HG03064 (cell line): ENCODE measurements around the gene EFNB3.

Source experiments
- ATAC-seq: cut with Tn5 transposase; IDR thresholded peaks from one replicate; pipeline ENCODE4 v1.9.1; 2021; ENCODE audit warnings: low read depth; ENCODE audit not compliant: unreplicated experiment

EFNB3 gene

DNA sequence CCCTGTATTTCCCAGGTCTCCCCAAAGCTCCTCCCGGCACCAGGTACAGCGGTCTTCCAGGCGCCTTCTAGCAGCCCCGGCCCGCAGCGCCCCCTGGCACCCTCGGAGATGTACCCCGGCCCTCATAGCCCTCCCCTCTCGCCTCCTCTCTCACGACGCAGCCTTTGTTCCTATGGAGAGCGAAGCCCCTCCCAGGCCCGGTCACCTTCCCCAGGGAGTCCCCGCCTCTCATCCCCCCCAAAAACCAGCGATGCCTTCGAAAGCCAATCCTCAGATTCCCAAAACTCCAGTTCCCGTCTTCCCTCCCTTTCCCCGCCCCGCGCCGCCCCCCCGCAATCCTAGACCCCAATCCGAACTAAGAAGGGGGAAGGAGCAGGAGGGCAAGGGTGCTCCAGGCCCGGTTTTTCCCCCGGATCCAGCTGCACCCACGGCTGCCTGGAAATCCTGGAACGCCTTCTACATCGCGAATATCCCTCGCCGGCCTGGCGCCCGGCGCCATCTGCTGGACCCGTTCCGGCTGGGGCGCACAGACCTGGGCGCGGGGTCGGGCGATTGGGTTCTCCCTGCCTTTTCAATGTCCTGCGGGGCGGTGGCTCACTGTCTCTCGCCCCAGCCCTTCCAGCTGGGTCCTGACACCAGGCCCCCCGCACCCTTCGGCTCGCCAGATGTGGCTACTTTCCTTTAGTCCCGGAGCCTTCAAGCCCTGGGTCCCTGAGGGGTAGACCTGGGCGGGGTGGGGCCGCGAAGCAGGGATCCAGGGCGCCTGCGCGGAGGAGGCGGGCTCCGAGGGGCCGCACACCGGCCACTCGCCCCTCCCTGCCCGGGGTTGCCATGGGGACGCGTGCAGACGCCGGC, 12.1 kb downstream of the EFNB3 start, which contains the start of gene DNAH2:
Gene DNAH2 (plus strand): TSS at position 844 of the 855 bp plus-strand sequence. CDS start 1,991 bp downstream, outside the sequence.
- no peak for ATAC-seq

GRCh38 chr17:7717756-7718350, 12.9 kb downstream of the EFNB3 start:
- no peak for ATAC-seq

DNA sequence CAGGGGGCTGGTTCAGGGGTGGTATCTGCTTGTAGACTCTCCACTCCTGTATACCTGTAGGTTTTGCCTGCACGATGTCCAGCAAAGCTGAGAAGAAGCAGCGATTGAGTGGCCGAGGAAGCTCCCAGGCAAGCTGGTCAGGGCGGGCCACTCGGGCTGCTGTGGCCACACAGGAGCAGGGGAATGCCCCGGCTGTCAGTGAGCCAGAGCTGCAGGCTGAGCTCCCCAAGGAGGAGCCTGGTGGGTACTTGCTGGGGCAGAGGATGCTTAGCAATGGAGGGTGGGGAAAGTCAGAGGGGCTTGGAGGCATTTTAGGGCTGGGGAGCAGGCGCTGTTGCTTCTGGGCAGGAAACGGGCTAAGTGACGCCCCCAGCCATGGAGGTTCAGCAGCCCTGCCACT, 14.7 kb downstream of the EFNB3 start:
- ATAC-seq = no peak

DNA sequence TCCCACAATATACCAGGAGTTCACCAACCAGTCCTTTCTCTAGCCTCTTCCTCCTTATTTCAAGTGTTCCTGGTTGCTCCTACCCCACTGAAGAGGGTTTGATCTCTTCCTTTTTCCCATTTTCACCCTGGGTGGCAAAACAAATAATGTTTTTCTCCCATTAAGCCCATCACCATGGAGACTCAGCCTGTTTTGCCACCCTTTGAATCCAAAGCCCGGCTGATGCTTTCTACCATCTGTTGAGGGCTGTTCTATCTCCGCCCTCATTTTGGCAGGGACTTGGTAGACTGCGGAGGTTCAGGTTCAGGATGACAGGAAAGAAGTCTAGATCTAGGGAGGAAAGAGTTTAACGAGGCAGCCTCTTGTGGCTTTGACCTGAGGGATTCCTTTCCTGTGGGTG, 15.1 kb downstream of the EFNB3 start:
- no peak for ATAC-seq

GRCh38 chr17:7721612-7722011, 16.6 kb downstream of the EFNB3 start:
- no peak for ATAC-seq

- ATAC-seq = no peak
These were observed 22.9 kb downstream of the EFNB3 start for GRCh38 chr17:7727886-7728285.

GRCh38 chr17:7729816-7730215, 24.8 kb downstream of the EFNB3 start:
- no peak for ATAC-seq

- no peak for ATAC-seq
These were observed 28.1 kb downstream of the EFNB3 start for GRCh38 chr17:7732981-7733539.

GRCh38 chr17:7737601-7738000, 32.6 kb downstream of the EFNB3 start:
- no peak for ATAC-seq

GRCh38 chr17:7739746-7740145, 34.7 kb downstream of the EFNB3 start:
- no peak for ATAC-seq

DNA sequence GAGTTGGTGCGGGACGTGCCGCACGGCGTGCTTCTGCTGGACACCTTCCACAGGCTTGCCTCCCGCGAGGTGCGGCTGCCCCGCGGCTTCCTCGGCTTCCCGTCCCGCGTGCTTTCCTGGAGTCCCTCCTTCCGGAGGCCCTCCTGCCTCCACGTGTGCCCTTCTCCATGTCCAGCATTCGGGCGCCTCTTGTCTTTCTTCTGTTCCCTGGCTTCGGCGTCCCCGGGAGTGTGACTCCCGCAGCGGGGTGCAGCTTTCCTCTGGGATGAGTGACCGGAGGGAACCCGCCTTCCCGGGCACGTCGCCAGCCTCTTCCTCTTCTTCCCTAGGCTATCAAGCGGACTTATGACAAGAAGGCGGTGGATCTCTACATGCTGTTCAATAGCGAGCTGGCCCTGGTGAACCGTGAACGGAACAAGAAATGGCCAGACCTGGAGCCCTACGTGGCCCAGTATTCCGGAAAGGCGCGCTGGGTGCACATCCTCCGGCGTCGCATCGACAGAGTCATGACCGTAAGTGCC, 35.5 kb downstream of the EFNB3 start:
- no peak for ATAC-seq

GRCh38 chr17:7742729-7743128, 37.7 kb downstream of the EFNB3 start:
- ATAC-seq = no peak

GRCh38 chr17:7744416-7744815, 39.4 kb downstream of the EFNB3 start:
- no peak for ATAC-seq

DNA sequence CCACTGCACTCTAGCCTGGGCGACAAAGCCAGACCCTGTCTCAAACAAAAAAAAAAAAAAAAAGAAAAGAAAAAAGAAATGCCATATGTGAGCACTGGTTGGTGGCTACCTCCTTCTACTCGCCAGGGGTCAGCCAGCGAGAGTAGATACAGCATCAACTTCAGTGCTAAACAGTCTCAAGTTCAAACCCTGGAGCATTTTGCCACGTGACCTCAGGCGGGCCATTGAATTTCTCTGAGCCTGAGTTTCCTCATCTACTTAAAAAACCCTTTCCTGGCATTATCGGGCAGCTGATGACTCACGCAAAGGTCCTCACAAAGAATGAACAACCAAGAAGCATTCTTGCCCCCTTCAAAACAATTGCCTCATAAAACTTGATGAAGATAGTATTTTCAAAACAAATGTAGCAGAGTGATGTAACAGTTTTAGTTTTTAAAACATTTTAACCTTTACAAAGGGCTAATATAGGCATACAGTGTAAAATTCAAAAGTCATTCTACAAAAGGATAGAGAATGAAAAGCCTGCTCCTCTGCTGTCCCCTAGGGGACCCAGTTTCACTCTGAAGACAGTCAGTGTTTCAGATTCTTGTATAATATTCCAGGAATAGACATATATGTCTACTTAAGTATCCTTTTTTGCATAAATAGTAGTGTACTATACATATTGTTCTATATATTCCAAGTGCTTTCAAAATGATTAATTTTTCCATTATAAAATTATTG, 40.9 kb downstream of the EFNB3 start:
- no peak for ATAC-seq

GRCh38 chr17:7747635-7748071, 42.7 kb downstream of the EFNB3 start:
- ATAC-seq = no peak

DNA sequence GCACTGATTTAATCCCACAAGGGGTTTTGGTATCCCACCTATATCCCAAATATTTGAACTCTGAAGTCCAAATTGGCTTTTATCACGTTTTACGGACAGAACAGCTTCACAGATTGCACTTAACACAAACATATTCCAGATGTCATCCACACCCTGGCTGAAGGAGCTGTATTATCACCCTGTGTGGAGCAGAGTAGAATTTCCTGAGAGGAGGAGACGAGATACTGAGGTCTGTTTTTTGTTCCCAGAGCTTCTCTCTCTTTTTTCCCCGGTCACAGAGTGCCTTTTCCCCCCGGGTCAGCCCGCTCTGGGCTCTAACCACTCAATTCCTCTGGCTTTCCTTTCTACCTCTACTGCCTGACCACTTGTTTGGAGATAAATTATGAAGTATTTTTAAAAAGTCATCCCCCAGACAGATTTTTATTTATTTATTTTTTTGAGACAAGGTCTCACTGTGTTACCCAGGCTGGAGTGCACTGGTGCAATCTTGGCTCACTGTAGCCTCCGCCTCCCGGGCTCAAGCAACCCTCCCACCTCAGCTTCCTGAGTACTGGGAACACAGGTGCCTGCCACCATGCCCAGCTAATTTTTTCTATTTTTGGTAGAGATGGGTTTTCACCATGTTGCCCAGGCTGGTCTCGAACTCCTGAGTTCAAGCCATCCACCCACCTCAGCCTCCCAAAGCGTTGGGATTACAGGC, 43.2 kb downstream of the EFNB3 start:
- no peak for ATAC-seq

- ATAC-seq = no peak
These were observed 45.4 kb downstream of the EFNB3 start for GRCh38 chr17:7750321-7750821.

GRCh38 chr17:7754656-7755055, 49.7 kb downstream of the EFNB3 start:
- no peak for ATAC-seq

DNA sequence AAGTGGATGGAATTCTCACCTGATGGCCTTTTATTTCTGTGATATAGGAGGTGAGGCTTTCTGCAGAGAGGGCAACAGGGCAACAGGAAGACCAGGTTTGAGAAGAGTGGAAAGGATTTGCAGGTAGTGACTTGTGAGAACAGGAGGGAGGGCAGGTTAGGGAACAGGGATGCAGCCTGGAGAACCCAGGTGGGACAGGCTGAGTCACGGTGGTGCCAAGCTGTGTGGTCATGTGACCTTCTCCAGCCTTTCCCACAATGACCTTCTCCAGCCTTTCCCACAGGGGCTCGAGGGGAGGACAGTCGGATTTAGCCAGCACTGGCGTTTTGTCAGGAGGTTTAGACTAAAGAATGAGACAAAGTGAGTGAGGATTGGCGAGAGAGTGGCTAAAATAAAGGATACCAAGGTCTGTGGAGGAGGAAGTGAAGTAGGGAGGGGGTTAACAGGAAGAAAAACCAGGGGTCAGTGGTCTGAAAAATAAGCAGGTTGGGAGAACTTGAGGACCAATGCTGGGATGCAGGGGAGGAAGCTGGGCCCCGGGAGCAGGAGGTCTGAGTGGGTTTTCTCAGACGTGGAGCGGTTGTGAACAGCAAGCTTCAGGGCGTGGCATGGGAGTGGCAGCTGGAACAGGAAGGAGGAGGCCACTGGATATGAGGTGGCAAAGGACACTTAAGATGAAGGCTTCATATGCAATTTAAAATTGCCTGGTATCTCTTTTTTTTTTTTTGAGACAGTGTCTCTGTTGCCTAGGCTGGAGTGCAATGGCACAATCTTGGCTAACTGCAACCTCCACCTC, 50.3 kb downstream of the EFNB3 start:
- ATAC-seq = no peak
